GM12874 (cell line): ENCODE data around the gene SF3A1.

ENCODE experiments used
- TF ChIP-seq, protein P1 (sequence below): IDR thresholded peaks from 2 replicates; pipeline ENCODE4 v1.5.1; 2011; ENCODE audit warnings: low read depth, mild to moderate bottlenecking, control low read depth, low read length, moderate library complexity; ENCODE audit not compliant: insufficient read depth

The SF3A1 gene

DNA sequence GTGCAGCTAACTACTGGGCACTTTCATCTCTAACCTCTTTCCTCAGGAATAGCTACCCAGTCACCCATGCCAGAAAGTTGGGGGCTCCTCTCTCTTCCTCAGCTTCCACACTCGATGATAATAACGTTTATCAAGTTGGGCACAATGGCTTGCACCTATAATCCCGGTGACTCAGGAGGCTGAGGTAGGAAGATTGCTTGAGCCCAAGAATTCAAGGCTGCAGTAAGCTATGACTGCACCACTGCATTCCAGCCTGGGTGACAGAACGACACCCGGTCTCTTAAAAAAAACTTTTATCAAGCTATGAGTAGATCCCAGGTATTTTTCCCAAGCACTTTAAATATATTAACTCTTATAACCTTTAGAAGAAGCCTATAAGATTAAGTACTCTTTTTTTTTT, 2.0 kb downstream of the SF3A1 start:
- TF ChIP-seq, protein P1, sequence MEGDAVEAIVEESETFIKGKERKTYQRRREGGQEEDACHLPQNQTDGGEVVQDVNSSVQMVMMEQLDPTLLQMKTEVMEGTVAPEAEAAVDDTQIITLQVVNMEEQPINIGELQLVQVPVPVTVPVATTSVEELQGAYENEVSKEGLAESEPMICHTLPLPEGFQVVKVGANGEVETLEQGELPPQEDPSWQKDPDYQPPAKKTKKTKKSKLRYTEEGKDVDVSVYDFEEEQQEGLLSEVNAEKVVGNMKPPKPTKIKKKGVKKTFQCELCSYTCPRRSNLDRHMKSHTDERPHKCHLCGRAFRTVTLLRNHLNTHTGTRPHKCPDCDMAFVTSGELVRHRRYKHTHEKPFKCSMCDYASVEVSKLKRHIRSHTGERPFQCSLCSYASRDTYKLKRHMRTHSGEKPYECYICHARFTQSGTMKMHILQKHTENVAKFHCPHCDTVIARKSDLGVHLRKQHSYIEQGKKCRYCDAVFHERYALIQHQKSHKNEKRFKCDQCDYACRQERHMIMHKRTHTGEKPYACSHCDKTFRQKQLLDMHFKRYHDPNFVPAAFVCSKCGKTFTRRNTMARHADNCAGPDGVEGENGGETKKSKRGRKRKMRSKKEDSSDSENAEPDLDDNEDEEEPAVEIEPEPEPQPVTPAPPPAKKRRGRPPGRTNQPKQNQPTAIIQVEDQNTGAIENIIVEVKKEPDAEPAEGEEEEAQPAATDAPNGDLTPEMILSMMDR: no peak

DNA sequence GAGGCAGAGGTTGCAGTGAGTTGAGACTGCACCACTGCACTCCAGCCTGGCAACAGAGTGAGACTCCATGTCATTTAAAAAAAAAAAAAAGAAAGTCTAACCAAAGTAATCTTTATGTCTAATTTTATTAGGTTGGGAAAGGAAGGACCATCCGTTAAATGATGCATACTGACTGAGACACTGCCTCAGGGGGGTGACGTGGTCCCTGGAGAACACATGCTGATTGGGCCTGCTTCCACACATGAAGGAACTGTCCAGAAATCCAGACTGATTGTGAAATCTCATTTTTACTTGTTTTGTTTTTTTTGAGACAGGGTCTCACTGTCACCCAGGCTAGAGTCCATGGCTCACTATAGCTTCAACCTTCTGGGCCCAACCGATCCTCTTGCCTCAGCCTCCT, 5.5 kb downstream of the SF3A1 start:
- TF ChIP-seq, protein P1: no peak

GRCh38 chr22:30348809-30349208, 7.9 kb downstream of the SF3A1 start:
- TF ChIP-seq, protein P1: no peak

DNA sequence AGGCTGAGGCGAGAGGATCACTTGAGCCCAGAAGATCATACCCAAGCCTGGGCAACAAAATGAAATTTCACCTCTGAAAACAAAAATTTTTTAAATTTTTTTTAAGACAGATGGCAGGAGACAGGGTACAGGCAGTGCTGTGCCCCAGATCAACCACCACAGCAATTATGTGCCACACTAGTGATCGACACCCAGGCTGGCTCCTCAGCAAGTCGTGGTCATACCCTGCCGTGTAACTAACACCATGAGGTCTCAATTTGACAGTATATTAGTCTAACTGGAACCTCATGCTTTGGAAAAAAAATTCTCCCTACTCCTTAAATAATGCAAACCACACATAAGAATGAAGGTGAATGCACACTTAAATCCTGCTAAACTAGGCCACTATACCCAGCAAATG, 8.3 kb downstream of the SF3A1 start:
- TF ChIP-seq, protein P1: no peak

DNA sequence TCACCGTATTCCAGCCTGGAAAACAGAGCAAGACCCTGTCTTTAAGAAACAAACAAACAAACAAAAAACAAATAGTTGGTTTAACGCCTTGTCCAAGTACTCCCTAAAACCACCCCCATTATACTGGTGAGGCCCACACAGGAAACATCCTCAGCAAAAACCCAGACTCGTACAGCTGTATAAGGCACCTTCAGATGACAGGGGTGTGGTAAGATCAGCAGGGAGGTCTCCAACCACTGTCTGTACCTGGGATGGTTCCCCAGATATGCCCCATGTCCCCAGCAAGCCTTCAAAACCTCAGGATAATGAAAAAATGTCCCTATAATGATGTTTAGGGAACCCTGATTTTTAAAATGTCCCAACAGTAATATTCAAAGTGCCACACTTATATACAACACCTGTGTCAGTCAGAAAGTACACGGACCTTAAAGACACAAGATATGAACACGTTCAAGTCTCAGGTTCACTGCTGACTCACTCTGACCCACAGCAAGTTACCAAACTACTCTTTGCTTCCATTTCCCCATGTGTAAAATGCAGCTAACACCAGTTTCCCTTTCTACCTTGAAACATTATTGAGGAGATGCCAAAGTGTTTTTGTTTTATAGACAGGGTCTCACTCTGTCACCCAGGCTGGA, 9.3 kb downstream of the SF3A1 start:
- TF ChIP-seq, protein P1: no peak

- TF ChIP-seq, protein P1: no peak
Measured at GRCh38 chr22:30344447-30345200, 12.1 kb downstream of the SF3A1 start.

DNA sequence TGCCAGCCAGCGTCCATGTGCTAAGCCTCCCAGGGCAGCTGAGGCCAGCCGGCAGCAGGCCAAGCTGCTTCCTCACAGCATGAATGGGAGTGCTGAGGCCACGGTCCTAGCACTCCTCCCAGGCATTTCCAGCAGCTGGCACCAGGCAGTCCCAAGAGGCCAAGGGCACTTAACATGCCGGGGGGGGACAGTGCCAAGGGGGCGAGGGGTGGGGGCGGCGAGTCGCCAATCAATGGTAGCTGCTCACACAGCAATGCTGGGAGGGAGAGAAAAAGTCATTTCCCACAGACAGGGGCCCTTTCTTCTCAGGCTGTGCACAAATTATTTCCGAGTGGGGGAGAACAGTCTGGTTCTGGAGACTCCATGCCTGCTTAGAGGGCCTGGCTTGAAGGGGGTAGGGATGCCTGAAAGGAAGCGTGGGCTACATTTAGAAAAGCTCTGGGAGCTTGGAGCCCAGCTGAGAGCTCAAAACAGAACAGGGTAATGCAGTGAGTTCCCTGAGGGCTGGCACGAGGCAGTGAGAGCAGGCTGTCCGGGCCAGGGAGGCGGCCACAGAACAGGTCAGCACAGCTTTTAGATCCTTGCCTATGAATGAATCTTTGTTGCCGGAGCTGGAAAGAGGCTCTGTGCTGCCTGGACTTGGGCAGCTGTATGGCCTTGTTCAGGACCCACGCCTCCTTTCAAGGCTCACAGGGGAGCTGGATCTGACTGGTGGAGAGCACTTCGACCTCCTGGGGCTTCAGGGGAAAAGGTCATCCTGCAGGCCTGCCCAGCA, 15.6 kb downstream of the SF3A1 start:
- TF ChIP-seq, protein P1: no peak
